Activated naive CD4-positive, alpha-beta T cell treated with anti-CD3 and anti-CD28 coated beads, Interleukin-2, amount 50 U/mL, for 24 hours (primary cell): ENCODE measurements around the gene LRP3.

Experiments used
- H3K27ac Mint-ChIP-seq: one replicate; pipeline ENCODE4 v1.8.0; 2021; ENCODE audit warnings: mild to moderate bottlenecking, mixed read lengths
- H3K27me3 Mint-ChIP-seq: one replicate; pipeline ENCODE4 v1.8.0; 2021; ENCODE audit warnings: mixed read lengths
- H3K36me3 Mint-ChIP-seq: one replicate; pipeline ENCODE4 v1.8.0; 2021; ENCODE audit warnings: mixed read lengths
- H3K4me1 Mint-ChIP-seq: one replicate; pipeline ENCODE4 v1.8.0; 2021; ENCODE audit warnings: mixed read lengths
- H3K4me3 Mint-ChIP-seq: one replicate; pipeline ENCODE4 v1.8.0; 2021; ENCODE audit warnings: mild to moderate bottlenecking, mixed read lengths
- H3K9me3 Mint-ChIP-seq: one replicate; pipeline ENCODE4 v1.8.0; 2021; ENCODE audit warnings: mixed read lengths

The LRP3 gene

DNA sequence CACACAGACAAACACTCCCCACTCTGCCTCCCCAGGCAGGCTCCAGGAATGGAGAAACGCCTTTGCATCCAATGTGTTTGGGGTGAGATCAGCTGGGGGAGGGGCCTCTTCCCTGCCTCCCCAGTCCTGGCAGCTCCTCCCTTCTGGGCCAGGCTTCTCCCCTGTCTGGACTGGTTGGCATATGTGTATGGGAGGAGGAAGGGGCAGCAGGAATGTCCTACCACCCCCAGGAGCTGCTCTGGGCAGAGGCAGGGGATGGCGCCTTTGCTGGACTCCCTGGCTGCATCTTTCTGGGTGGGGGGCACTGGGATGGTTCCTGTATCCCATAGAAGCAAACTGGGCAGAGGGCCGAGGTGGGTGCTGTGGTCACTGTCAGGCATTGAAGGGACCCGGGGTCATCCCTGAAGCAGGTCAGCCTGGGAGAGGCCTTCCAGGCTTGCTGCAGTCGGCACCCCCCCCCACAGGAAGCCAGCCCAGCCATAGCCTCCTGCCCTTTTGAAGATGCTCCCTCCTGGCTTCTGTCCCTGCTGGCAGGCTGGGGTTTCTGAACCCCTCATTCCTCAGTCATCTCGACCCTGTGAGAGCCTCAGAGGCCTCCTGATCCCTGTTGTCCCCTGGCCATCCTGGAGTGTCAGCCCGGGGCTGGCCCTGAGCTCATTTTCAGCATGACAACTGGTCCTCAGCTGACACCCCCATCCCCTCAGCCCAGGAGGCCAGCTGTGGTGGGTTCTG lies 52.7 kb downstream of the LRP3 start:
- H3K4me1 Mint-ChIP-seq, result no peaks in the 10 kb centered on the region
- no peaks in the 10 kb centered on the region for H3K9me3 Mint-ChIP-seq
- no peaks in the 10 kb centered on the region for H3K36me3 Mint-ChIP-seq
- H3K27me3 Mint-ChIP-seq, result no peaks in the 10 kb centered on the region
- H3K4me3 Mint-ChIP-seq, result no peak overlapping the region
- H3K27ac Mint-ChIP-seq, result no peak overlapping the region

DNA sequence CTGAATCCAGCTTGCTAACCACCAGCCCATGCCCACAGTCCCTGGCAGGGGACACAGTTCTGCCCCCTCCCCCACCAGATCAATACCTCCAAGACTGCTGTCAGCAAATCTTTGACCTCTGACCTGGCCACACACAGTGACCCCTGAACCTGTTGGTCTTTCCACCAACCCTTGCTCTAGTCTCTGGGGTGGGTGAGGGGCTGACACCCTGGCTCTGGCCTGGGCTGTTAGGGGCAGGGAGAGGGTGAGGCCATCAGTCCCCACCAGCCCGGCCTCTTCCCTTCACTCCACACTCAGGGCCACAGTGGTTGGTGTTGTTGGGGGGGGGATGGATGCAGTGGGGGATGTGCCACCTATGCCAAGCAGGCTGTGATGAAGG lies 53.3 kb downstream of the LRP3 start:
- H3K9me3 Mint-ChIP-seq, result no peaks in the 10 kb centered on the region
- no peak overlapping the region for H3K27ac Mint-ChIP-seq
- H3K4me3 Mint-ChIP-seq, result no peak overlapping the region
- H3K27me3 Mint-ChIP-seq, result no peaks in the 10 kb centered on the region
- no peaks in the 10 kb centered on the region for H3K36me3 Mint-ChIP-seq
- no peaks in the 10 kb centered on the region for H3K4me1 Mint-ChIP-seq

- H3K4me3 Mint-ChIP-seq, result no peak overlapping the region
- H3K27me3 Mint-ChIP-seq, result no peaks in the 10 kb centered on the region
- H3K36me3 Mint-ChIP-seq, result no peaks in the 10 kb centered on the region
- H3K4me1 Mint-ChIP-seq, result no peaks in the 10 kb centered on the region
- no peak overlapping the region for H3K27ac Mint-ChIP-seq
- no peaks in the 10 kb centered on the region for H3K9me3 Mint-ChIP-seq
These were observed 54.0 kb downstream of the LRP3 start for GRCh38 chr19:33248104-33248503.

DNA sequence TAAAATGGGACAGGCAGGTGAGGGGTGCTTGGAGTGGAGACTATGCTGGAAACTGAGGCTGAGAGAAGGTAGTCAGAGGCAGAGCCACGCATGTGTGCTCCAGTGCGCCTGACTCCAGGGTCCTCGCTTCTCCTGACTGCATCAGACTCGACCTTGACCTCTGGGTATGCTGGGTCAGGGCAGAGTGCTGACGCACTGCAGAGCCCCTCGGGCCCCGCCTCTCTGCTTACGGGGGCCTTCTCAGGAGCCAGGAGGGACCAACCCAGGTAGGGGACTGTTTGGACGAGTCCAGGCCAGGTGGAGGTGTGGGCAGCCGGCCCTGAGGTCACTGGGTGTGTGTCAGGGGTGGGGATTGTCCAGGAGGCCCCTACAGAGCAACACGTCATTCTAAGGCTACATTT lies 54.4 kb downstream of the LRP3 start:
- H3K36me3 Mint-ChIP-seq, result no peaks in the 10 kb centered on the region
- no peaks in the 10 kb centered on the region for H3K27me3 Mint-ChIP-seq
- no peaks in the 10 kb centered on the region for H3K9me3 Mint-ChIP-seq
- H3K4me3 Mint-ChIP-seq, result no peak overlapping the region
- no peak overlapping the region for H3K27ac Mint-ChIP-seq
- no peaks in the 10 kb centered on the region for H3K4me1 Mint-ChIP-seq

DNA sequence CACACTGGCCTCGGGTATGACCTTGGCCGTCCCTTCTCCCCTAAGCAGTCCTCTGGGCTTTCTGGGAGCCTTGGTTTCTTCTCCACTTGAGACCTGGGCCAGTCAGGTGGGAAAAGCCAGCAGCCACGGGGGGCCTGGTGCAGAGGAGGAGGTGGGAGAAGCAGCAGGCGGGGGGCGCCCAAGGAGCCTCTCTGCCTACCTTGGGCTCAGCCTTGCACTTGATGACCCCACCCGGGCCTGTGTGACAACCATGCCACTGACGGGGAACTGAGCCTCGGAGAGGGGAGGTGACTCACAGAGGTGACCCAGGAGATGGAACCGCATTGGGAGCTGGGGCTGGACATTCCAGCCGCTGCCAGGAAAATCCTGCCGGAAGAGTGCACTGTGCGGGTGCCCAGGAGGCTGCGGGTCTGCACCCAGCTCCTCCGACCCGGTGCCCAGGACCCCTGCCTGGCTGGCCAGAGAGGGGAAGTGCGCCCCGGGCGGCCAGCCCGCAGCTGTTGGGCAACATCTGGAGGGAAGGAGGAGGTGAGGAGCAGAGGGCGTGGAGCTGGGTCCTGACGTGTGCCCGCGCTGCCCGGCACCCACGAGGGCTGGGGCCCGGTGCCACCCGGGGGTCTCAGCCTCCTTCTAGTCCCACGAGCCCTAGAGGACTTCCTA lies 55.0 kb downstream of the LRP3 start:
- H3K4me3 Mint-ChIP-seq, result no peak overlapping the region
- H3K27ac Mint-ChIP-seq, result no peak overlapping the region
- H3K9me3 Mint-ChIP-seq, result no peaks in the 10 kb centered on the region
- no peaks in the 10 kb centered on the region for H3K27me3 Mint-ChIP-seq
- H3K36me3 Mint-ChIP-seq, result no peaks in the 10 kb centered on the region
- H3K4me1 Mint-ChIP-seq, result no peaks in the 10 kb centered on the region

GRCh38 chr19:33249740-33250366 lies 55.7 kb downstream of the LRP3 start:
- no peak overlapping the region for H3K4me3 Mint-ChIP-seq
- no peak overlapping the region for H3K27ac Mint-ChIP-seq
- no peaks in the 10 kb centered on the region for H3K27me3 Mint-ChIP-seq
- no peaks in the 10 kb centered on the region for H3K4me1 Mint-ChIP-seq
- no peaks in the 10 kb centered on the region for H3K36me3 Mint-ChIP-seq
- no peaks in the 10 kb centered on the region for H3K9me3 Mint-ChIP-seq

DNA sequence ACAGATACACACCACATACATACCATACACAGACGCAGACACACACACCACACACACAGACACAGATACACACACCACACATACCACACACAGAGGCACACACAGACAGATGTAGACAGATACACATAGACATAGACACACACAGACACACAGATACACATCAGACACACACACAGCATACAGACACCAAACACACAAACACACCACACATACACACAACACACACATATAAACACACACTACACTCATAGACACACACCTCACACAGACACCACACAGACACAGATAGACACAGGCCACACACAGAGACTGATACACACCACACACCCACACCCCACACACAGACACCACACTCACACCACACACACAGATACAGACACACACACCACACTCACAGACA lies 56.4 kb downstream of the LRP3 start:
- H3K4me1 Mint-ChIP-seq, result no peaks in the 10 kb centered on the region
- no peaks in the 10 kb centered on the region for H3K27me3 Mint-ChIP-seq
- H3K27ac Mint-ChIP-seq, result no peak overlapping the region
- H3K9me3 Mint-ChIP-seq, result no peaks in the 10 kb centered on the region
- no peak overlapping the region for H3K4me3 Mint-ChIP-seq
- H3K36me3 Mint-ChIP-seq, result no peaks in the 10 kb centered on the region

DNA sequence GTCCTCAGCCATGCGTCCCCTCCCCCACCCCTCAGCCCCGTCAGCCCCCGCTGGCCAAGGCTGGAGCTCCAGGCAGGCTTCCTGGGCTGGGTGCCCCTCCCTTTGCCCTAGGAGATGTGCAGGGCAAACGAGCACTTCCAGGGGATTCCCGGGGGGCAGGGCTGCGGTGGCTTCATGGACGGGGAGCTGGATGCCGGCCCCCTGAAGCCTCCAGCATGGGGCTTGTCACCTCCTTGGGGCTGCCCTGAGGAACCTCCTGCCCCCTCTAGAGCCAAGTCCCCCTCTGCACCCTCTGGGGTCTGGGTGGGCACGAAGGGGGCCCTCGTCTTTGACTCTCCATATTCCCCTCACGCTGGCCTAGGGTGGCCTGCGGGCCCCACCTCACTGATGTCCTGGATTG lies 56.9 kb downstream of the LRP3 start:
- H3K27me3 Mint-ChIP-seq, result peaks cover 3% of the 10 kb centered on the region
- H3K27ac Mint-ChIP-seq, result no peak overlapping the region
- no peak overlapping the region for H3K4me3 Mint-ChIP-seq
- no peaks in the 10 kb centered on the region for H3K36me3 Mint-ChIP-seq
- no peaks in the 10 kb centered on the region for H3K4me1 Mint-ChIP-seq
- H3K9me3 Mint-ChIP-seq, result no peaks in the 10 kb centered on the region

- Mint-ChIP-seq H3K9me3 (no peaks in the 10 kb centered on the region), H3K4me1 (no peaks in the 10 kb centered on the region), H3K4me3 (no peak overlapping the region), H3K27me3 (peaks cover 3% of the 10 kb centered on the region), H3K36me3 (no peaks in the 10 kb centered on the region), H3K27ac (no peak overlapping the region)
These were observed 57.5 kb downstream of the LRP3 start for GRCh38 chr19:33251526-33252090.

GRCh38 chr19:33252418-33252962 lies 58.4 kb downstream of the LRP3 start:
- Mint-ChIP-seq H3K27ac (no peak overlapping the region), H3K36me3 (no peaks in the 10 kb centered on the region), H3K9me3 (no peaks in the 10 kb centered on the region), H3K27me3 (peaks cover 3% of the 10 kb centered on the region), H3K4me1 (no peaks in the 10 kb centered on the region), H3K4me3 (no peak overlapping the region)

DNA sequence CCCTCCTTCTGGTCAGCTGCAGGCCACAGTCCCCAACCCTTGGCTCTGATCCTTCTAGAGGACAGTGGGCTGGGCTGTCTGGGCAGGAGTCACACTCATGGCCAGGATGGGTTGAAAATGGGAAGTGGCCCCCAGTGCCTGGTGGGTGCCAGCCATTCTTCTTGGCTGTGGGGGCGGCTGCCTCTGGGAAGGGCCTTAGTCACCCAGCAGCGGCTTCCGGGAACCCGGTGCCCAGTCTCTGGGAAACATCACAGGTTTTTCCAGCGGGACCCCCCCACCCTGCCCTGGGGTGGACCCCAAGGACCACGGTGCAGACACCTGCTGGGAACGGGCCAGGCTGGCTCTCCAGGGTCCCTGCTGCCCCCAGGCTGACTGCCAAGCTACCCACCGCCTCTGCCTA lies 58.8 kb downstream of the LRP3 start:
- Mint-ChIP-seq H3K4me3 (no peak overlapping the region), H3K27me3 (peaks cover 3% of the 10 kb centered on the region), H3K4me1 (no peaks in the 10 kb centered on the region), H3K9me3 (peaks cover 2% of the 10 kb centered on the region), H3K27ac (no peak overlapping the region), H3K36me3 (no peaks in the 10 kb centered on the region)

GRCh38 chr19:33254245-33254824 lies 60.2 kb downstream of the LRP3 start:
- peaks cover 3% of the 10 kb centered on the region for H3K27me3 Mint-ChIP-seq
- H3K9me3 Mint-ChIP-seq, result peaks cover 8% of the 10 kb centered on the region
- H3K27ac Mint-ChIP-seq, result no peak overlapping the region
- no peak overlapping the region for H3K4me3 Mint-ChIP-seq
- no peaks in the 10 kb centered on the region for H3K36me3 Mint-ChIP-seq
- no peaks in the 10 kb centered on the region for H3K4me1 Mint-ChIP-seq

- H3K4me1 Mint-ChIP-seq, result no peaks in the 10 kb centered on the region
- H3K27me3 Mint-ChIP-seq, result peaks cover 3% of the 10 kb centered on the region
- no peak overlapping the region for H3K27ac Mint-ChIP-seq
- peaks cover 8% of the 10 kb centered on the region for H3K9me3 Mint-ChIP-seq
- H3K4me3 Mint-ChIP-seq, result no peak overlapping the region
- H3K36me3 Mint-ChIP-seq, result no peaks in the 10 kb centered on the region
These were observed 61.7 kb downstream of the LRP3 start for GRCh38 chr19:33255781-33256180.

DNA sequence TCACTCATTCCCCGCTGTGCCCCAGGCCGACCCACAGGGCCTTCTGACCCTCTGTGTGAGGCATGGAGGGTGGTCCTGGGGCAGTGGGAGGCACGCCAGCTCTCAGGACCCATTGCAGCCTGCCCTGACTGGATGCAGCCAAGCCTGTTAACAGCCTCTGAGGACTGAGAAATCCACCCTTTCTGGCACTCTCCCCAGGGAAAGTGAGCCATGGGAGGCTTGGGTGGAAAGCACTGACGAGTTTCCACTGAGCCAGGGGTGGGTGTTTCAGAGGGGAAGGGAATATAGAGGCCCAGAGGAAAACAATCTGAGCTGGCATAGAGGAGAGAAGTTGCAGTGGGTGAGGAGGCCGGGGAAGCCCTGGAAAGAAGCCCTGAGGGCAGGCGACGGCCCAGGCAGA lies 62.1 kb downstream of the LRP3 start:
- no peaks in the 10 kb centered on the region for H3K4me1 Mint-ChIP-seq
- H3K4me3 Mint-ChIP-seq, result no peak overlapping the region
- no peak overlapping the region for H3K27ac Mint-ChIP-seq
- peaks cover 8% of the 10 kb centered on the region for H3K9me3 Mint-ChIP-seq
- no peaks in the 10 kb centered on the region for H3K36me3 Mint-ChIP-seq
- peaks cover 3% of the 10 kb centered on the region for H3K27me3 Mint-ChIP-seq

GRCh38 chr19:33257828-33258227 lies 63.7 kb downstream of the LRP3 start:
- H3K27me3 Mint-ChIP-seq, result peaks cover 8% of the 10 kb centered on the region
- no peak overlapping the region for H3K4me3 Mint-ChIP-seq
- peaks cover 8% of the 10 kb centered on the region for H3K4me1 Mint-ChIP-seq
- H3K36me3 Mint-ChIP-seq, result no peaks in the 10 kb centered on the region
- H3K27ac Mint-ChIP-seq, result no peak overlapping the region
- peaks cover 8% of the 10 kb centered on the region for H3K9me3 Mint-ChIP-seq
